Activated CD8-positive, alpha-beta memory T cell treated with anti-CD3 and anti-CD28 coated beads, Interleukin-2, amount 50 U/mL, for 24 hours (primary cell): ENCODE data around the gene TRUB1.

ENCODE experiments used
- DNase-seq: peaks from one replicate; pipeline ENCODE4 v3.0.0-alpha.2; 2020; ENCODE audit errors: extremely low read depth

The TRUB1 gene

GRCh38 chr10:114975091-114975490, 37.1 kb downstream of the TRUB1 start:
- DNase-seq: no peak

GRCh38 chr10:114982989-114983388, 45.0 kb downstream of the TRUB1 start:
- DNase-seq: no peak

GRCh38 chr10:114987995-114988394, 50.0 kb downstream of the TRUB1 start:
- no peak for DNase-seq

- no peak for DNase-seq
Measured at GRCh38 chr10:114990586-114990985, 52.6 kb downstream of the TRUB1 start.

GRCh38 chr10:114990991-114991390, 53.0 kb downstream of the TRUB1 start:
- no peak for DNase-seq

- DNase-seq: no peak
Measured at GRCh38 chr10:114992189-114992775, 54.3 kb downstream of the TRUB1 start.

- DNase-seq: no peak
Measured at GRCh38 chr10:114995468-114996247, 57.7 kb downstream of the TRUB1 start.

GRCh38 chr10:114996542-114996941, 58.5 kb downstream of the TRUB1 start:
- DNase-seq: no peak

GRCh38 chr10:114998993-114999392, 61.0 kb downstream of the TRUB1 start:
- DNase-seq: no peak

GRCh38 chr10:115001506-115002381, 63.7 kb downstream of the TRUB1 start:
- no peak for DNase-seq

GRCh38 chr10:115003396-115003795, 65.4 kb downstream of the TRUB1 start:
- no peak for DNase-seq

GRCh38 chr10:115004236-115004862, 66.4 kb downstream of the TRUB1 start:
- no peak for DNase-seq

GRCh38 chr10:115005771-115006170, 67.8 kb downstream of the TRUB1 start:
- no peak for DNase-seq

GRCh38 chr10:115018185-115018931, 80.4 kb downstream of the TRUB1 start:
- DNase-seq: no peak

- DNase-seq: no peak
Measured at GRCh38 chr10:115020449-115020848, 82.5 kb downstream of the TRUB1 start.

GRCh38 chr10:115022733-115023132, 84.7 kb downstream of the TRUB1 start:
- no peak for DNase-seq

- DNase-seq: no peak
Measured at GRCh38 chr10:115023715-115024114, 85.7 kb downstream of the TRUB1 start.

- no peak for DNase-seq
Measured at GRCh38 chr10:115024371-115024770, 86.4 kb downstream of the TRUB1 start.

GRCh38 chr10:115026056-115026745, 88.2 kb downstream of the TRUB1 start:
- no peak for DNase-seq

GRCh38 chr10:115026746-115027140, 88.7 kb downstream of the TRUB1 start:
- no peak for DNase-seq
